Measurements from ENCODE around the gene PRR3. TPM values are rescaled to one million over a fixed set of nuclear protein-coding genes. Genes with fewer than 3 reads are reported as not detected.

The PRR3 gene
- total and polyA plus RNA-seq, 9 of the 15 experiments (the other 6 are each of a cell fraction or from before 2014, with no cell fraction given): 23.5 to 59.6 (median 28.8) TPM

GRCh38 chr6:30556906-30557682 lies at the start of gene PRR3 (continued):
- TF ChIP-seq ZBTB11 (CRISPR knock-in tag; IDR thresholded peaks at IDR 0.05) (peak; percentile 87 to 98 (median 93); a peak in 5 of 6 replicates), ASH1L (IDR thresholded peaks at IDR 0.05; ENCODE audit: borderline replicate concordance, low read depth, partially characterized antibody) (peak; percentile 67), POLR2H (tag; IDR thresholded peaks at IDR 0.05; ENCODE audit: low read depth) (peak; percentile 78), SLC30A9 (CRISPR knock-in tag; IDR thresholded peaks at IDR 0.05) (no peak), BRCA1 (IDR thresholded peaks at IDR 0.05) (no peak), BRCA1 (CRISPR knock-in tag; IDR thresholded peaks at IDR 0.05) (peak; percentile 89; the same call in 1 of the 2 replicates), PHF21A (IDR thresholded peaks at IDR 0.05; ENCODE audit: borderline replicate concordance, low read depth) (no peak), SNRNP70 (optimal IDR thresholded peaks at IDR 0.05; ENCODE audit: low read depth, low read length) (no peak), CHD1 (IDR thresholded peaks at IDR 0.05; ENCODE audit: low read length) (no peak), ELK1 (CRISPR knock-in tag; IDR thresholded peaks at IDR 0.05) (no peak), ZNF197 (CRISPR knock-in tag; IDR thresholded peaks at IDR 0.05; ENCODE audit: low read depth) (no peak), CC2D1A (IDR thresholded peaks at IDR 0.05) (peak; percentile 33; the same call in 1 of the 2 replicates), ZC3H4 (CRISPR knock-in tag; IDR thresholded peaks at IDR 0.05; ENCODE audit: borderline replicate concordance) (peak; percentile 64; the same call in 1 of the 2 replicates), IFI16 (CRISPR knock-in tag; IDR thresholded peaks at IDR 0.05) (no peak), CTCFL (IDR thresholded peaks at IDR 0.05; ENCODE audit: borderline replicate concordance, insufficient read depth, low read depth, low read length, poor library complexity, severe bottlenecking) (no peak), E2F1 (CRISPR knock-in tag; IDR thresholded peaks at IDR 0.05) (no peak), CREB5 (CRISPR knock-in tag; IDR thresholded peaks at IDR 0.05) (no peak)
